H9 (cell line): ENCODE measurements around the gene PLCZ1. TPM values are rescaled to one million over a fixed set of nuclear protein-coding genes. Genes with fewer than 3 reads are reported as not detected.

Experiments
- DNase-seq: peaks from one replicate; pipeline ENCODE4 v3.0.0-alpha.2; 2017
- H2AFZ ChIP-seq: one replicate; pipeline ENCODE4 v1.6.1; 2013; ENCODE audit warnings: mild to moderate bottlenecking, low read length, control low read depth, moderate library complexity
- H2AK5ac ChIP-seq: 2 replicates; pipeline ENCODE4 v1.6.1; 2013; ENCODE audit warnings: low read length, control low read depth, mixed read lengths; ENCODE audit not compliant: insufficient read length
- H2BK120ac ChIP-seq: one replicate; pipeline ENCODE4 v1.6.1; 2013; ENCODE audit warnings: low read depth, mild to moderate bottlenecking, low read length, control low read depth, inconsistent platforms; ENCODE audit not compliant: poor library complexity, severe bottlenecking
- H2BK12ac ChIP-seq: 2 replicates; pipeline ENCODE4 v1.6.1; 2013; ENCODE audit warnings: low read length, control low read depth, mixed read lengths, low read depth; ENCODE audit not compliant: insufficient read length
- H2BK15ac ChIP-seq: 2 replicates; pipeline ENCODE4 v1.6.1; 2013; ENCODE audit warnings: low read depth, low read length, control low read depth
- H2BK20ac ChIP-seq: one replicate; pipeline ENCODE4 v1.6.1; 2013; ENCODE audit warnings: low read depth, mild to moderate bottlenecking, low read length, control low read depth, inconsistent platforms; ENCODE audit not compliant: poor library complexity, severe bottlenecking
- H2BK5ac ChIP-seq: 2 replicates; pipeline ENCODE4 v1.6.1; 2013; ENCODE audit warnings: low read length, control low read depth, mixed read lengths; ENCODE audit not compliant: insufficient read length
- H3K14ac ChIP-seq: 2 replicates; pipeline ENCODE4 v1.6.1; 2013; ENCODE audit warnings: low read length, control low read depth; ENCODE audit not compliant: insufficient read depth
- H3K18ac ChIP-seq: 2 replicates; pipeline ENCODE4 v1.6.1; 2013; ENCODE audit warnings: low read depth, mild to moderate bottlenecking, mixed read lengths, low read length, control low read depth; ENCODE audit not compliant: insufficient read length
- H3K23ac ChIP-seq: 2 replicates; pipeline ENCODE4 v1.6.1; 2013; ENCODE audit warnings: low read length, control low read depth, mixed read lengths, low read depth; ENCODE audit not compliant: insufficient read length
- H3K23me2 ChIP-seq: 2 replicates; pipeline ENCODE4 v1.6.1; 2013; ENCODE audit warnings: low read depth, mild to moderate bottlenecking, mixed read lengths, low read length, control low read depth; ENCODE audit not compliant: insufficient read length, poor library complexity, severe bottlenecking
- H3K27ac ChIP-seq: 2 replicates; pipeline ENCODE4 v1.5.1; 2013; ENCODE audit warnings: low read length, control low read depth, mixed read lengths, low read depth; ENCODE audit not compliant: insufficient read length
- H3K27me3 ChIP-seq: 2 replicates; pipeline ENCODE4 v1.6.1; 2013; ENCODE audit warnings: low read length, control low read depth, inconsistent platforms; ENCODE audit not compliant: insufficient read depth
- H3K4ac ChIP-seq: 2 replicates; pipeline ENCODE4 v1.6.1; 2013; ENCODE audit warnings: low read depth, mild to moderate bottlenecking, control low read depth, inconsistent platforms, low read length, moderate library complexity
- H3K4me1 ChIP-seq: 2 replicates; pipeline ENCODE4 v1.6.1; 2013; ENCODE audit warnings: low read length, control low read depth, inconsistent platforms; ENCODE audit not compliant: insufficient read depth
- H3K4me2 ChIP-seq: 2 replicates; pipeline ENCODE4 v1.6.1; 2013; ENCODE audit warnings: low read length, control low read depth, mixed read lengths; ENCODE audit not compliant: insufficient read length, insufficient read depth
- H3K56ac ChIP-seq: 2 replicates; pipeline ENCODE4 v1.6.1; 2013; ENCODE audit warnings: low read depth, mild to moderate bottlenecking, mixed read lengths, low read length, control low read depth; ENCODE audit not compliant: insufficient read length
- H3K79me1 ChIP-seq: 2 replicates; pipeline ENCODE4 v1.6.1; 2013; ENCODE audit warnings: low read depth, mild to moderate bottlenecking, moderate library complexity, low read length, control low read depth, inconsistent platforms; ENCODE audit not compliant: insufficient read depth, poor library complexity, severe bottlenecking
- H3K79me2 ChIP-seq: 2 replicates; pipeline ENCODE4 v1.6.1; 2013; ENCODE audit warnings: low read length, control low read depth, inconsistent platforms; ENCODE audit not compliant: insufficient read depth
- H3K9ac ChIP-seq: 2 replicates; pipeline ENCODE4 v1.6.1; 2013; ENCODE audit warnings: low read length, control low read depth, mixed read lengths; ENCODE audit not compliant: insufficient read length; ENCODE audit errors: extremely low read depth
- H3K9me3 ChIP-seq: one replicate; pipeline ENCODE4 v1.6.1; 2013; ENCODE audit warnings: low read depth, low read length, inconsistent platforms; ENCODE audit not compliant: control insufficient read depth
- H3T11ph ChIP-seq: one replicate; pipeline ENCODE4 v1.6.1; 2013; ENCODE audit warnings: mild to moderate bottlenecking, low read length, control low read depth, inconsistent platforms
- H4K20me1 ChIP-seq: one replicate; pipeline ENCODE4 v1.6.1; 2013; ENCODE audit not compliant: control insufficient read depth, insufficient read length, insufficient read depth
- H4K5ac ChIP-seq: 2 replicates; pipeline ENCODE4 v1.6.1; 2013; ENCODE audit warnings: low read depth, mild to moderate bottlenecking, mixed read lengths, low read length, control low read depth; ENCODE audit not compliant: insufficient read length
- H4K8ac ChIP-seq: replicated peaks from 2 replicates; pipeline ENCODE4 v1.6.1; 2013; ENCODE audit warnings: low read length, control low read depth, mixed read lengths, low read depth; ENCODE audit not compliant: insufficient read length
- H4K91ac ChIP-seq: 2 replicates; pipeline ENCODE4 v1.6.1; 2013; ENCODE audit warnings: low read depth, mild to moderate bottlenecking, moderate library complexity, mixed read lengths, low read length, control low read depth; ENCODE audit not compliant: insufficient read length
- H3K27ac Mint-ChIP-seq, 3 experiments: 2 replicates in 2 of 3; 3 replicates in 1 of 3; pipeline ENCODE4 v1.8.0; 2020 to 2021; ENCODE audit warnings: mixed read lengths in 3 of 3, mild to moderate bottlenecking in 1 of 3, moderate library complexity in 1 of 3
- H3K27me3 Mint-ChIP-seq: 2 replicates; pipeline ENCODE4 v1.8.0; 2021; ENCODE audit warnings: low read depth, mild to moderate bottlenecking, moderate library complexity, mixed read lengths
- H3K36me3 Mint-ChIP-seq, 3 experiments: 2 replicates in 2 of 3; 3 replicates in 1 of 3; pipeline ENCODE4 v1.8.0; 2020 to 2021; ENCODE audit warnings: low read depth in 3 of 3, mixed read lengths in 3 of 3; ENCODE audit not compliant: insufficient read depth in 1 of 3
- H3K4me1 Mint-ChIP-seq, 2 experiments: 2 replicates each; pipeline ENCODE4 v1.8.0; 2020; ENCODE audit warnings: mixed read lengths in 2 of 2
- H3K4me3 Mint-ChIP-seq, 2 experiments: 2 replicates in 1 of 2; 3 replicates in 1 of 2; pipeline ENCODE4 v1.8.0; 2020 to 2021; ENCODE audit warnings: mild to moderate bottlenecking in 2 of 2, mixed read lengths in 2 of 2, moderate library complexity in 1 of 2
- H3K9me3 Mint-ChIP-seq, 2 experiments: 2 replicates in 1 of 2; 3 replicates in 1 of 2; pipeline ENCODE4 v1.8.0; 2020; ENCODE audit warnings: mild to moderate bottlenecking in 2 of 2, mixed read lengths in 2 of 2, moderate library complexity in 1 of 2
- WGBS: extraction: QIAGEN DNeasy Blood & Tissue Kit; methylation state at CpG from one replicate; pipeline ENCODE4 v1.1.7; 2013; ENCODE audit warnings: missing lambda C conversion rate, low lambda C conversion rate, mixed read lengths; ENCODE audit not compliant: insufficient read length; ENCODE audit errors: extremely low coverage; 5-methylcytosine and 5-hydroxymethylcytosine counted together
- total RNA-seq: library from RNA; stranded (reverse); gene quantifications from 2 replicates; pipeline ENCODE4 v1.2.1, GENCODE V29; 2021
- TF ChIP-seq, protein P1 (sequence below): fragments of 200-600 bp; sonication (generic); conservative IDR thresholded peaks from 3 replicates; pipeline ENCODE4 v1.8.0; 2021; ENCODE audit warnings: antibody characterized with exemption, mild to moderate bottlenecking

PLCZ1 gene
- total RNA-seq, 1 experiment from 2014 or later, result not detected

DNA sequence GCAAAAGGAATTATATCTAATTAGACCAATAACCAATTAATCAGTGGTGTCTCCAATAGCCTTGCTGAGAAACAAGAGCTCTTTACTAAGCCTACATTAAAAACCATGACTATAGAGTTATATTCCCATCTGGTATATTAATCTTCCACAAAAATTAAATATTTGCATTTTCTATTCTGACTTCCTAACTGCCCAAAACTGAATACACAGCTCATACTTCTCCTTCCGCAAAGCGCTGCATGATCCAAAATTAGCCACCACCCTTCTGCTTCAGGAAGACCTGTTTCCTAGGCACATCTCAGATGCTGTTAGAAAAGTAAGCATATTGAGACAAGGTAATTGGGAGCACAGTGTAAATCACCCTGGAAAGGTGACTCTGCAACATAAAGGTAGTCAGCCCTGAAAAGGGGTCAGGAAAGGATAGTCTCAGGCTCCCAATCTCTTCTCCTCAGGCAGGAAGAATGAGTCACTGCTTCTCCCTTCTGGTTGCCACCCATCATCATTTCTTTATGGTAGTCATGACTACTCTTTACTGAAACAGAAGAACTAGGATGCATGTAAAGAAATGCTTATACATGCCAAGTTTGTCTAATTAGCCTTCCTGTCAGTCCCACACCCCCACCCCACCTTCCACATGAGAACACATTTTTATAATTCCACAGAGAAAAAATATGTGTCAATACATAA lies 54.3 kb downstream of the PLCZ1 start:
- no peak overlapping the region for H3K4ac ChIP-seq
- H3K36me3 Mint-ChIP-seq, result no peaks in the 10 kb centered on the region; a peak in 1 of 7 replicates
- H3K9me3 ChIP-seq, result no peaks in the 10 kb centered on the region
- no peak overlapping the region for H3K23ac ChIP-seq
- H3K27ac ChIP-seq, result no peak overlapping the region
- no peak overlapping the region for H2BK15ac ChIP-seq
- H2BK20ac ChIP-seq, result no peak overlapping the region
- H3K23me2 ChIP-seq, result no peaks in the 10 kb centered on the region
- peaks cover 8% of the 10 kb centered on the region; the same call in 1 of the 2 replicates for H3K27me3 Mint-ChIP-seq
- H3K4me1 ChIP-seq, result 0 out of 2 replicates have a peak, but pooled peaks cover 2% of the 10 kb centered on the region
- no peaks in the 10 kb centered on the region for H4K20me1 ChIP-seq
- no peak overlapping the region for H3T11ph ChIP-seq
- no peak overlapping the region for H3K14ac ChIP-seq
- H3K79me2 ChIP-seq, result no peaks in the 10 kb centered on the region
- H2BK120ac ChIP-seq, result no peak overlapping the region
- no peak overlapping the region for H4K8ac ChIP-seq
- no peak overlapping the region for H2AK5ac ChIP-seq
- no peak overlapping the region for H3K27ac Mint-ChIP-seq
- no peak for DNase-seq
- H2BK5ac ChIP-seq, result no peak overlapping the region
- H3K4me2 ChIP-seq, result no peak overlapping the region
- H3K4me1 Mint-ChIP-seq, result peaks cover 26 to 37% of the 10 kb centered on the region in 2 experiments
- H3K4me3 Mint-ChIP-seq, result no peak overlapping the region
- H2AFZ ChIP-seq, result no peak overlapping the region
- no peak overlapping the region for H4K91ac ChIP-seq
- no peaks in the 10 kb centered on the region for H3K27me3 ChIP-seq
- H3K9me3 Mint-ChIP-seq, result no peaks in the 10 kb centered on the region
- H3K9ac ChIP-seq, result no peak overlapping the region
- TF ChIP-seq, protein P1, sequence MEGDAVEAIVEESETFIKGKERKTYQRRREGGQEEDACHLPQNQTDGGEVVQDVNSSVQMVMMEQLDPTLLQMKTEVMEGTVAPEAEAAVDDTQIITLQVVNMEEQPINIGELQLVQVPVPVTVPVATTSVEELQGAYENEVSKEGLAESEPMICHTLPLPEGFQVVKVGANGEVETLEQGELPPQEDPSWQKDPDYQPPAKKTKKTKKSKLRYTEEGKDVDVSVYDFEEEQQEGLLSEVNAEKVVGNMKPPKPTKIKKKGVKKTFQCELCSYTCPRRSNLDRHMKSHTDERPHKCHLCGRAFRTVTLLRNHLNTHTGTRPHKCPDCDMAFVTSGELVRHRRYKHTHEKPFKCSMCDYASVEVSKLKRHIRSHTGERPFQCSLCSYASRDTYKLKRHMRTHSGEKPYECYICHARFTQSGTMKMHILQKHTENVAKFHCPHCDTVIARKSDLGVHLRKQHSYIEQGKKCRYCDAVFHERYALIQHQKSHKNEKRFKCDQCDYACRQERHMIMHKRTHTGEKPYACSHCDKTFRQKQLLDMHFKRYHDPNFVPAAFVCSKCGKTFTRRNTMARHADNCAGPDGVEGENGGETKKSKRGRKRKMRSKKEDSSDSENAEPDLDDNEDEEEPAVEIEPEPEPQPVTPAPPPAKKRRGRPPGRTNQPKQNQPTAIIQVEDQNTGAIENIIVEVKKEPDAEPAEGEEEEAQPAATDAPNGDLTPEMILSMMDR, result no peak
- no CpG with 5 or more reads among the region's 2 CpGs for WGBS
- no peaks in the 10 kb centered on the region for H3K79me1 ChIP-seq
- H3K56ac ChIP-seq, result no peak overlapping the region
- no peak overlapping the region for H3K18ac ChIP-seq
- no peak overlapping the region for H2BK12ac ChIP-seq
- no peak overlapping the region for H4K5ac ChIP-seq
